Heart right ventricle (tissue), 16 donors: Measurements from ENCODE around the gene CYTH1. TPM values are rescaled to one million over a fixed set of nuclear protein-coding genes. Genes with fewer than 3 reads are reported as not detected.

ENCODE experiments used
- ATAC-seq, 8 donors: fragments of 200-7000 bp; cut with Tn5 transposase; one replicate each; pipeline ENCODE4 v1.9.1; 2020; ENCODE audit warnings: mild to moderate bottlenecking in 8 of 8, moderate library complexity in 8 of 8, moderate number of reproducible peaks in 1 of 8
- DNase-seq, 2 donors: peaks; one replicate each; pipeline ENCODE4 v3.0.0-alpha.2; 2020
- H3K27ac ChIP-seq, 10 donors: fragments of 200-600 bp; sonication (generic) in 2 of 10; one replicate each; pipeline versions ENCODE4 v1.5.0 to v1.8.0; 2020 to 2022; ENCODE audit warnings: mild to moderate bottlenecking in 3 of 10
- H3K27me3 ChIP-seq, 7 donors: fragments of 200-600 bp; one replicate each; pipeline ENCODE4 v1.8.0; 2021 to 2022; ENCODE audit warnings: mild to moderate bottlenecking in 2 of 7
- H3K36me3 ChIP-seq, 9 donors: fragments of 200-600 bp; sonication (generic) in 1 of 9; one replicate each; pipeline versions ENCODE4 v1.5.0 to v1.8.0; 2020 to 2022; ENCODE audit warnings: mild to moderate bottlenecking in 2 of 9
- H3K4me1 ChIP-seq, 9 donors: fragments of 200-600 bp; sonication (generic) in 1 of 9; one replicate each; pipeline versions ENCODE4 v1.5.0 to v1.8.0; 2020 to 2022; ENCODE audit warnings: mild to moderate bottlenecking in 4 of 9
- H3K4me3 ChIP-seq, 10 donors: fragments of 200-600 bp; sonication (generic) in 2 of 10; one replicate each; pipeline versions ENCODE4 v1.5.0 to v1.8.0; 2020 to 2022; ENCODE audit warnings: mild to moderate bottlenecking in 7 of 10, moderate library complexity in 2 of 10
- H3K9me3 ChIP-seq, 11 donors: fragments of 200-600 bp in 10 of 11; sonication (generic) in 2 of 11; one replicate each; pipeline versions ENCODE4 v1.5.0 to v1.8.0; 2013 to 2022; ENCODE audit warnings: mild to moderate bottlenecking in 2 of 11, control low read depth in 1 of 11, moderate library complexity in 1 of 11
- CTCF ChIP-seq, 9 donors: fragments of 200-600 bp; sonication (generic) in 2 of 9; IDR thresholded peaks; one replicate each; pipeline versions ENCODE4 v1.5.0 to v1.8.0; 2021 to 2022; ENCODE audit warnings: antibody characterized with exemption in 9 of 9, mild to moderate bottlenecking in 5 of 9, moderate library complexity in 1 of 9
- WGBS, 2 donors: extraction: QIAGEN DNeasy Blood & Tissue Kit; methylation state at CpG; one replicate each; pipeline ENCODE4 v1.1.7; 2013; ENCODE audit warnings: inconsistent platforms in 1 of 2; 5-methylcytosine and 5-hydroxymethylcytosine counted together
- intact Hi-C, 10 donors: fragments of 100-400 bp; cut with DNase I; formaldehyde crosslinking; loops; one replicate each; pipeline versions ENCODE4 v1.11.1 to v1.14.2; 2022
- polyA plus RNA-seq, 2 donors: library from polyadenylated mRNA; stranded (reverse); fragments of 200-250 nt; gene quantifications; one replicate each; pipeline ENCODE4 v1.2.3, GENCODE V29; 2013
- total RNA-seq, 10 donors: library from RNA; stranded (reverse); fragmentation: NEBNext Ultra II Directional in 3 of 10; extraction: Animal tissue kit (Norgen Biotek cat#: 25700) in 3 of 10; gene quantifications; one replicate each; pipeline versions ENCODE4 v1.2.1 to v1.2.4, GENCODE V29; 2021 to 2023
- donor health status: Arrhythmogenic right ventricular cardiomyopathy.
- donor health status: ischemic (EF 13 %, LVEDD 7.1; RV severe dilation, severe dysfunction).
- donor health status: healthy with polysubstance abuse.
- donor health status: DM: no; HTN: yes; CAD: no.
- donor health status: DM: no; HTN: no; CAD: no.
- donor health status: ischemic (EF 25% LVEDD 6.9; RV normal size, moderate dysfunction).
- donor health status: ischemic (EF 25% LVEDD 5.7; RV mildly dilated, moderate dysfunction).
- donor health status: healthy.
- donor health status: DM: yes; HTN: yes; CAD: no.
- donor health status: Ischemic cardiomyopathy.
- donor health status: ischemic (EF 35%, LVEDD 5.7; RV mildly dilated, moderate dysfunction).
- donor health status: nonischemic (EF 11% LVEDD 7.7; RV severe dilation, severe dysfunction).
- donor health status: DM: yes; HTN: yes; CAD: no.
- donor health status: PGD.
- donor health status: ischemic (EF 29% LVEDD 5.4; RV normal size, mild dysfunction).
- donor health status: nonischemic (EF 23%, LVEDD 6.1; RV moderate dilation, normal function).

CYTH1 gene
- total and polyA plus RNA-seq, 12 donors, result 22.3 to 46.9 (median 32.5) TPM

- H3K27me3 ChIP-seq, result no peaks in the 10 kb centered on the region
- H3K27ac ChIP-seq, result no peak overlapping the region
- no peaks in the 10 kb centered on the region for H3K36me3 ChIP-seq
- ATAC-seq (peak in 1 of 8 donors; percentile 7), DNase-seq (no peak)
- intact Hi-C loops, result no loop called here
- H3K4me1 ChIP-seq, result no peaks in the 10 kb centered on the region
- no peak overlapping the region for H3K4me3 ChIP-seq
- TF ChIP-seq CTCF (IDR thresholded peaks at IDR 0.05), result no peak
- 95 to 97% methylated on average over 23 of the region's 23 CpGs for WGBS, 2 donors
- H3K9me3 ChIP-seq, result no peaks in the 10 kb centered on the region
These were observed 152.6 kb downstream of the CYTH1 start for GRCh38 chr17:78629436-78629995.

- no peak for DNase-seq
- ATAC-seq, result peak in 2 of 8 donors; percentile 16 to 26
- Histone ChIP-seq H3K36me3 (no peaks in the 10 kb centered on the region), H3K27ac (no peak overlapping the region), H3K9me3 (no peaks in the 10 kb centered on the region), H3K4me3 (no peak overlapping the region), H3K4me1 (no peaks in the 10 kb centered on the region), H3K27me3 (no peaks in the 10 kb centered on the region)
- TF ChIP-seq CTCF (IDR thresholded peaks at IDR 0.05), result no peak
- intact Hi-C loops, result no loop called here
- 96 to 98% methylated on average over 30 of the region's 30 CpGs for WGBS, 2 donors
These were observed 153.3 kb downstream of the CYTH1 start for GRCh38 chr17:78628547-78629435.

- DNase-seq (no peak), ATAC-seq (peak in 1 of 8 donors; percentile 31)
- H3K27ac ChIP-seq, result no peak overlapping the region
- 74 to 78% methylated on average over 14 of the region's 14 CpGs for WGBS, 2 donors
- no peaks in the 10 kb centered on the region for H3K36me3 ChIP-seq
- peaks cover 0 to 9% (median 0%) of the 10 kb centered on the region in 11 donors for H3K9me3 ChIP-seq
- H3K27me3 ChIP-seq, result no peaks in the 10 kb centered on the region
- H3K4me3 ChIP-seq, result no peak overlapping the region
- TF ChIP-seq CTCF (IDR thresholded peaks at IDR 0.05), result no peak
- no peaks in the 10 kb centered on the region for H3K4me1 ChIP-seq
- intact Hi-C loops, result no loop called here
These were observed 157.5 kb downstream of the CYTH1 start for GRCh38 chr17:78624324-78625151.

Other genes starting within 250 kb of the CYTH1 start
- under 1 TPM in 6 of 10 donors, not detected in 4; 0.05 to 0.30 (median 0.09) TPM for gene DNAH17, start 204.9 kb downstream of the CYTH1 start, total RNA-seq
- under 1 TPM; 0.07 to 0.14 TPM for gene DNAH17, start 204.9 kb downstream of the CYTH1 start, polyA plus RNA-seq
- 10 to 100 TPM; 20.1 to 28.8 (median 24.9) TPM for gene USP36, start 58.5 kb upstream of the CYTH1 start, total RNA-seq
- 10 to 100 TPM; 10.0 to 15.4 TPM for gene USP36, start 58.5 kb upstream of the CYTH1 start, polyA plus RNA-seq
- gene CEP295NL, start 120.9 kb upstream of the CYTH1 start, total RNA-seq, result 1 to 10 TPM in 2 of 10 donors, under 1 TPM in 8; 0.22 to 1.3 (median 0.82) TPM
- 1 to 10 TPM in 1 of 2 donors, under 1 TPM in 1; 0.04 to 2.6 TPM for gene CEP295NL, start 120.9 kb upstream of the CYTH1 start, polyA plus RNA-seq
- 100 to 1,000 TPM in 4 of 10 donors, 10 to 100 TPM in 6; 77.5 to 118 (median 99.3) TPM for gene TIMP2, start 143.1 kb upstream of the CYTH1 start, total RNA-seq
- gene TIMP2, start 143.1 kb upstream of the CYTH1 start, polyA plus RNA-seq, result 10 to 100 TPM; 32.4 to 44.1 TPM
- gene LGALS3BP, start 197.7 kb upstream of the CYTH1 start, total RNA-seq, result 100 to 1,000 TPM; 362 to 852 (median 568) TPM
- 100 to 1,000 TPM; 196 to 268 TPM for gene LGALS3BP, start 197.7 kb upstream of the CYTH1 start, polyA plus RNA-seq
- 10 to 100 TPM; 19.9 to 33.4 (median 24.4) TPM for gene CANT1, start 227.5 kb upstream of the CYTH1 start, total RNA-seq
- gene CANT1, start 227.5 kb upstream of the CYTH1 start, polyA plus RNA-seq, result 10 to 100 TPM in 1 of 2 donors, 1 to 10 TPM in 1; 4.1 to 16.7 TPM
- 100 to 1,000 TPM in 3 of 10 donors, 10 to 100 TPM in 7; 29.3 to 685 (median 62.8) TPM for gene C1QTNF1, start 241.9 kb upstream of the CYTH1 start, total RNA-seq
- 100 to 1,000 TPM; 108 to 224 TPM for gene C1QTNF1, start 241.9 kb upstream of the CYTH1 start, polyA plus RNA-seq